HG02938 (cell line): Measurements from ENCODE around the gene MMRN2.
"Not testable (repeated sequence)": the region's sequence is repeated elsewhere in the genome, so short reads cannot be mapped to it uniquely, and the experiment has no call there.

ENCODE experiments used
- ATAC-seq: cut with Tn5 transposase; IDR thresholded peaks from one replicate; pipeline ENCODE4 v1.9.1; 2021; ENCODE audit warnings: mild to moderate bottlenecking, moderate library complexity; ENCODE audit not compliant: unreplicated experiment

The MMRN2 gene

GRCh38 chr10:86943316-86944030 lies 13.9 kb downstream of the MMRN2 start:
- no peak for ATAC-seq

- ATAC-seq: no peak
Observed at GRCh38 chr10:86942441-86943315, 14.7 kb downstream of the MMRN2 start.

DNA sequence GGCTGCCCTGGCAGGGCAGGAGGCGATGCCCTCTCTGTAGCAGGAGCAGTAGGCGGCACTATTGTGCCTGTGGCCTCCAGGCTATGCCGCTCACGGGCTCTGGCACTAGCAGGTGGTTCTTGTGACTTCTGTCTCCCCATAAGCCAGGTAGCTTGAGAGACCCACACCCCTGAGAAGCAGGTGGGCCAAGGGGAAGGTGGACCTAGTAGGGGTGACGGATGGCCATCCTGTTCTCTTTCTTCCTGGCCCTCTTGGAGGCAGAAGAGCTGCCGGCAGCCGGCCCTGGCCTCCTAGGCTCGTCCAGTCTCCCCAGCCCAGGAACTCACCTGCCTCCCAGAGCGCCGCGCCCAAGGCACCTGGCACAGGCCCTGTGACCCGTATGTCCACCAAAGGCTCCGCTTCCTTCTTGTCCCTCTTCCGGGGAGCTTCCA lies 15.4 kb downstream of the MMRN2 start:
- no peak for ATAC-seq

DNA sequence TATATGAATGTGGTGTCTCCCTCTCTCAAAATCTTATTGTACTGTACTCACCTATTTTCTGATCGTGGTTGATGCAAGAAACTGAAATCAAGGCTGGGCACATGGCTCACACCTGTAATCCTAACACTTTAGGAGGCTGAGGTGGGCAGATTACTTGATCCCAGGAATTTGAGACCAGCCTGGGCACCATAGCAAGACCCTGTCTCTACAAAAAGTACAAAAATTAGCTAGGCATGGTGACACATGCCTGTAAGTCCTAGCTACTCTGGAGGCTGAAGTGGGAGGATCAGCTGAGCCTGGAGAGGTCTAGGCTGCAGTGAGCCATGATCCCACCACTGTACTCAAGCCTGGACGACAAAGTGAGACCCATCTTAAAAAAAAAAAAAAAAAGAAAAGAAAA lies 16.0 kb downstream of the MMRN2 start:
- ATAC-seq: no peak

GRCh38 chr10:86940677-86941076 lies 16.7 kb downstream of the MMRN2 start:
- no peak for ATAC-seq

GRCh38 chr10:86940076-86940475 lies 17.3 kb downstream of the MMRN2 start:
- not testable (repeated sequence) for ATAC-seq

GRCh38 chr10:86938260-86938659 lies 19.2 kb downstream of the MMRN2 start:
- no peak for ATAC-seq

- ATAC-seq: no peak
Observed at GRCh38 chr10:86937502-86938154, 19.8 kb downstream of the MMRN2 start.

DNA sequence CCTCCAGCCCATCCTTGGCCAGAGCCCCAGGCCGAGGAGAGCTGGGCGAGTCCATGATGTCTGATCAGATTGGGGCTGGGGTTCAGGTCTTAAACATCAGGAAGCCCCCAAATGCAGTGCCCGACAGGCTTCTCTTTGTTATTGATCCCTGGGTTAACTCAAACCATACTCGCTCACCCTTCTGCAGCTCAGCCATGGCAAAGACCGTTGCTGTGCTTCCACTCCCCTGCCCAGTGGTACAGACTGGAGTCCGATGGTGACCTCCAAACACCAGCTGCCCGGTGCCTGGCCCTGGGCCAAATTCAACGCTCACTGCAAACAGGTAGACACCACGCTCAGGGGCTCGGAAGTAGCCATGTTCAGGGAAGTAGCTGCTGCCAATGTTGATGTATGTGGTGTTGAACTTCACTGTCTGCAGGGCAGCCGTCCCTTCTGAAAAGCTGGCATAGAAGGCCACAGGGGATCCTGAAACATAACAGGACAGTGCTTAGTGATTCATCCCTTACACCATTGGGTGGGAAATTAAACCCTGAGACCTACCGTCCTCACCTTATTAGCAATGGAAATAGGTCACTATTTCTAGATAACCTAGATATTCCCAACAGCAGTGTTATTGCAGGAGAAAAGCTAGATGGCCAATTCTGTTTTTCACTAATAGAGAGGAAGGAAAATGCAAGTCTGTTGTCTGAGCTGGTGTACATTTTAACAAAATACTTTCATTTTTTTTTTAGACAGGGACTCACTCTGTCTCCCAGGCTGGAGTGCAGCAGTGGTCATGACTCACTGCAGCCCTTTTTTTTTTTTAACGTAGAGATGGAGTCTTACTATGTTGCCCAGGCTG lies 20.5 kb downstream of the MMRN2 start:
- no peak for ATAC-seq

GRCh38 chr10:86934162-86934711 lies 23.2 kb downstream of the MMRN2 start:
- not testable (repeated sequence) for ATAC-seq

- ATAC-seq: no peak
Observed at GRCh38 chr10:86932674-86933073, 24.7 kb downstream of the MMRN2 start.

- no peak for ATAC-seq
Observed at GRCh38 chr10:86931872-86932271, 25.5 kb downstream of the MMRN2 start.

- no peak for ATAC-seq
Observed at GRCh38 chr10:86929468-86930380, 27.7 kb downstream of the MMRN2 start.

- ATAC-seq: no peak
Observed at GRCh38 chr10:86922553-86922961, 34.9 kb downstream of the MMRN2 start.

DNA sequence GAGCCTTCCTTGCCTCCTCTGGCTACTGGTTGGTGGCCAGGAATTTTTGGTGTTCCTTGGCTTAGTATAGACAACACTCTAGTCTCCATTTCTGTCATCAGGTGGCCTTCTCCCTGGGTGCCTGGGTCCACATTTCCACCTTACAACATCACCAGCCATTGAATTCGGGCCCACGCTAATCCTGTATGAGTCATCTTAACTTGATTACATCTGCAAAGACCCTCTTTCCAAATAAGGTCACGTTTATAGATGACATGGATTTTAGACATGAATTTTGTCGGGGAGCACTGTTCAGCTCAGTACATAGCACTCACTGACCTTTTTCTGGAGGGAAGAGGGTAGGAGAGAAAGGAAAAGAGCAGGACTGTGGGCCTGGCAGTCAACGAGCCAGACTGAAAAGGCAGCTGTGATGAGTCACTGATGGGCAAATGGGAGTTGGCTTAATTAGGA lies 39.4 kb downstream of the MMRN2 start:
- ATAC-seq: no peak

GRCh38 chr10:86914734-86915133 lies 42.7 kb downstream of the MMRN2 start:
- no peak for ATAC-seq

GRCh38 chr10:86905429-86905828 lies 52.0 kb downstream of the MMRN2 start:
- ATAC-seq: no peak

DNA sequence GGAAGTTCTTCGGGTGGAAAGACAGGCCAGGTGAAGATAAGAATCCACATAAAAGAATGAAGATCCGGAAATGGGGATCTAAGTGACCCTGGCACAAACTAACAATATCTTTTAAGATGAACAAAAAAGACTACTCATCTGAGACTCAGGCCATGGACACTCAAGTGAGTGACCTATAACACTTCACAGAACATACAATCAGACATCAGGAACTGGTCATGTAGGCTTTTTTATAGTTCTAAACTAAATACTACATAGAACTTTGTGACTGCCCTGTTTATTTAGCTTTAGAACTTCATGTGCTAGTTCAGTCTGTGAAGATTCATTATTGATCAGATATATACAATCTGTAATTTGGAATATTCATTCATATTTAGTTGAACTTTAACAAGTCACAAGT lies 52.8 kb downstream of the MMRN2 start:
- no peak for ATAC-seq

GRCh38 chr10:86900955-86901354 lies 56.5 kb downstream of the MMRN2 start:
- no peak for ATAC-seq
